RWPE2 (cell line): ENCODE data around the gene TDRD10.

Experiments
- ATAC-seq: fragments of 200-7000 bp; cut with Tn5 transposase; 3 replicates; pipeline ENCODE4 v1.9.1; 2021; ENCODE audit warnings: low read depth
- DNase-seq: peaks from one replicate; pipeline ENCODE4 v3.0.0-alpha.2; 2020; ENCODE audit warnings: low spot score
- H3K27ac ChIP-seq: fragments of 450-650 bp; 2 replicates; pipeline ENCODE4 v1.5.1; 2017; ENCODE audit warnings: mild to moderate bottlenecking; ENCODE audit not compliant: poor library complexity, severe bottlenecking
- H3K27me3 ChIP-seq: fragments of 250-450 bp; sonication (Bioruptor Pico); 2 replicates; pipeline ENCODE4 v1.5.1; 2021; ENCODE audit warnings: mild to moderate bottlenecking, moderate library complexity; ENCODE audit not compliant: insufficient read depth, poor library complexity, severe bottlenecking
- H3K36me3 ChIP-seq: fragments of 250-450 bp; sonication (Bioruptor Pico); 2 replicates; pipeline ENCODE4 v1.5.1; 2020; ENCODE audit warnings: low read depth, mild to moderate bottlenecking, moderate library complexity
- H3K4me1 ChIP-seq: fragments of 250-450 bp; sonication (Bioruptor Pico); 2 replicates; pipeline ENCODE4 v1.5.1; 2021; ENCODE audit warnings: mild to moderate bottlenecking, moderate library complexity; ENCODE audit not compliant: insufficient read depth, poor library complexity, severe bottlenecking
- H3K4me3 ChIP-seq: fragments of 250-450 bp; sonication (Bioruptor Pico); 2 replicates; pipeline ENCODE4 v1.5.1; 2021; ENCODE audit warnings: mild to moderate bottlenecking, moderate library complexity; ENCODE audit not compliant: severe bottlenecking
- H3K9me3 ChIP-seq: fragments of 250-450 bp; sonication (Bioruptor Pico); 2 replicates; pipeline ENCODE4 v1.5.1; 2021; ENCODE audit warnings: mild to moderate bottlenecking, moderate library complexity; ENCODE audit not compliant: severe bottlenecking
- TF ChIP-seq, protein P1 (sequence below): fragments of 450-650 bp; IDR thresholded peaks from one replicate; pipeline ENCODE4 v1.5.1; 2017; ENCODE audit warnings: mild to moderate bottlenecking, moderate library complexity; ENCODE audit not compliant: poor library complexity, severe bottlenecking

Gene TDRD10

DNA sequence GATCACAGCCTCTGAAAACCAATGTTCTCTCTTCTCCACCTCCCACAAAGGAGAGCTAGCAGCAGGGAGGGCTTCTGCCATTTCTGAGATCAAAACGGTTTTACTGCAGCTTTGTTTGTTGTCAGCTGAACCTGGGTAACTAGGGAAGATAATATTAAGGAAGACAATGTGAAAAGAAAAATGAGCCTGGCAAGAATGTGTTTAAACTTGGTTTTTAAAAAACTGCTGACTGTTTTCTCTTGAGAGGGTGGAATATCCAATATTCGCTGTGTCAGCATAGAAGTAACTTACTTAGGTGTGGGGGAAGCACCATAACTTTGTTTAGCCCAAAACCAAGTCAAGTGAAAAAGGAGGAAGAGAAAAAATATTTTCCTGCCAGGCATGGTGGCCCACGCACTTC is 35.8 kb upstream of the TDRD10 start:
- no peaks in the 10 kb centered on the region for H3K27me3 ChIP-seq
- H3K9me3 ChIP-seq = no peaks in the 10 kb centered on the region
- no peak for DNase-seq
- no peak for ATAC-seq
- H3K4me1 ChIP-seq = no peaks in the 10 kb centered on the region
- TF ChIP-seq, protein P1, sequence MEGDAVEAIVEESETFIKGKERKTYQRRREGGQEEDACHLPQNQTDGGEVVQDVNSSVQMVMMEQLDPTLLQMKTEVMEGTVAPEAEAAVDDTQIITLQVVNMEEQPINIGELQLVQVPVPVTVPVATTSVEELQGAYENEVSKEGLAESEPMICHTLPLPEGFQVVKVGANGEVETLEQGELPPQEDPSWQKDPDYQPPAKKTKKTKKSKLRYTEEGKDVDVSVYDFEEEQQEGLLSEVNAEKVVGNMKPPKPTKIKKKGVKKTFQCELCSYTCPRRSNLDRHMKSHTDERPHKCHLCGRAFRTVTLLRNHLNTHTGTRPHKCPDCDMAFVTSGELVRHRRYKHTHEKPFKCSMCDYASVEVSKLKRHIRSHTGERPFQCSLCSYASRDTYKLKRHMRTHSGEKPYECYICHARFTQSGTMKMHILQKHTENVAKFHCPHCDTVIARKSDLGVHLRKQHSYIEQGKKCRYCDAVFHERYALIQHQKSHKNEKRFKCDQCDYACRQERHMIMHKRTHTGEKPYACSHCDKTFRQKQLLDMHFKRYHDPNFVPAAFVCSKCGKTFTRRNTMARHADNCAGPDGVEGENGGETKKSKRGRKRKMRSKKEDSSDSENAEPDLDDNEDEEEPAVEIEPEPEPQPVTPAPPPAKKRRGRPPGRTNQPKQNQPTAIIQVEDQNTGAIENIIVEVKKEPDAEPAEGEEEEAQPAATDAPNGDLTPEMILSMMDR = no peak
- peaks cover 4% of the 10 kb centered on the region; the same call in 1 of the 2 replicates for H3K36me3 ChIP-seq
- no peak overlapping the region for H3K4me3 ChIP-seq
- no peak overlapping the region for H3K27ac ChIP-seq

DNA sequence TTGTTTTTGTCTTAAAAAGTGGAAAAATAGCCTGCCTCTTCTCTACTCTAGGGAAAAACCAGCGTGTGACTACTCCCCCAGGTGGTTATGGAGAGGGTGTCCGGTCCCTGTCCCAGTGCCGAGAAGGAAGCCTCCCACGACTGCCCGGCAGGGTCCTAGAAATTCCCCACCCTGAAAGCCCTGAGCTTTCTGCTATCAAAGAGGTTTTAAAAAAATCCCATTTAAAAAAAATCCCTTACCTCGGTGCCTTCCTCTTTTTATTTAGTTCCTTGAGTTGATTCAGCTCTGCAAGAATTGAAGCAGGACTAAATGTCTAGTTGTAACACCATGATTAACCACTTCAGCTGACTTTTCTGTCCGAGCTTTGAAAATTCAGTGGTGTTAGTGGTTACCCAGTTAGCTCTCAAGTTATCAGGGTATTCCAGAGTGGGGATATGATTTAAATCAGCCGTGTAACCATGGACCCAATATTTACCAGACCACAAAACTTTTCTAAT is 35.0 kb upstream of the TDRD10 start:
- ATAC-seq = no peak
- TF ChIP-seq, protein P1 = no peak
- Histone ChIP-seq H3K9me3 (no peaks in the 10 kb centered on the region), H3K36me3 (peaks cover 4% of the 10 kb centered on the region; the same call in 1 of the 2 replicates), H3K4me1 (no peaks in the 10 kb centered on the region), H3K27ac (no peak overlapping the region), H3K4me3 (no peak overlapping the region), H3K27me3 (no peaks in the 10 kb centered on the region)
- no peak for DNase-seq

DNA sequence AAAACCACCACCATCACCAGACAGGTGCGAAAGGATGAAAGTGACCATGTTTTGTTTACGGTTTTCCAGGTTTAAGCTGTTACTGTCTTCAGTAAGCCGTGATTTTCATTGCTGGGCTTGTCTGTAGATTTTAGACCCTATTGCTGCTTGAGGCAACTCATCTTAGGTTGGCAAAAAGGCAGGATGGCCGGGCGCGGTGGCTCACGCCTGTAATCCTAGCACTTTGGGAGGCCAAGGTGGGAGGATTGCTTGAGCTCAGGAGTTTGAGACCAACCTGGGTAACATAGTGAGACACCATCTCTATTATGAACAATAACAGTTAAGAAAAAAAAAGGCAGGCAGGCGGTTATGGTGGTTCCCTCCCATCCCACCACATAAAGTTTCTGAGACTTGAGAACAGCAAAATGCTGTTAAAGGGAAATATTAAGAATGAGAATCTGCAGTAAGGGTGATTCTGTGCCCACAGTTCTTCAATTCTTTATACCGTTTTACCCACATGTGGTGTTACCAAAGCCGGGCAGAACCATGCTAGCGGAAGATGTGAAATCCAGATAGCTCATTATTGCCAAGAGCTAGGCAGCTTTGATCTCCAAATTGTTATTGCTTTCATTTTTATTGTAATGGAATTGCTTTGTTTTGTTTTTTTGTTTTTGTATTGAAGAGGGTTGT is 34.5 kb upstream of the TDRD10 start:
- no peaks in the 10 kb centered on the region for H3K4me1 ChIP-seq

DNA sequence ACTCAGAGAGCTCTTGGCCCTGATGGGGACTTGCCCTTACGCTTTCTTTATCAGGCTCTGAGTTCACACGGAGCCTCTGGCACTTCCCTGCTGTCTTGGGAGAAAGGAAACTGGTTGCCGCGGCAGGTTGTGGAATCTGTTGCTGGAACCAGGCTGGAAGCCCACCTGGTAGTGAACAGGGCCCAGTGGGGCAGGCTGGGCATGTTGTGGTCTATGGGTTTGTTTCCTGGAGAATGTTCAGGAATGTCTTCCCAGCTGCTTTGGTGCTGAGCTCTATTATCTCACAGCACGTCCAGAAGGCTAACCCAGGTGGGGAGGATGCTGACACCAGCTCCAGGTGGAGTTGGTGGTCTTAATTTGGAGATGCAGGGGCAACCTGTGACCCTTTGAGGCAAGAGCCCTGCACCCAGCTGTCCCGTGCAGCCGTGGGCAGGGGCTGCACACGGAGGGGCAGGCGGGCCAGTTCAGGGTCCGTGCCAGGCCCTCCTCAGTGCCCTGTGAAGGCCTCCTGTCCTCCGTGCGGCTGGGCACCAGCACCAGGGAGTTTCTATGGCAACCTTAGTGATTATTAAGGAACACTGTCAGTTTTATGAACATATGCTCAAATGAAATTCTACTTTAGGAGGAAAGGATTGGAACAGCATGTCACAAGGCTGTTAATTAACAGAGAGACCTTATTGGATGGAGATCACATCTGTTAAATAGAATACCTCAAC is 33.3 kb upstream of the TDRD10 start:
- Histone ChIP-seq H3K9me3 (no peaks in the 10 kb centered on the region), H3K27me3 (no peaks in the 10 kb centered on the region), H3K36me3 (no peaks in the 10 kb centered on the region), H3K4me1 (no peaks in the 10 kb centered on the region), H3K4me3 (no peak overlapping the region), H3K27ac (no peak overlapping the region)
- TF ChIP-seq, protein P1 = no peak
- DNase-seq = no peak
- no peak for ATAC-seq

More for the DNA sequence above, 34.5 kb upstream of the TDRD10 start:
- Histone ChIP-seq H3K27ac (no peak overlapping the region), H3K9me3 (no peaks in the 10 kb centered on the region), H3K36me3 (0 out of 2 replicates have a peak, but pooled peaks cover 3% of the 10 kb centered on the region), H3K4me3 (no peak overlapping the region), H3K27me3 (no peaks in the 10 kb centered on the region)
- TF ChIP-seq, protein P1 = no peak
- no peak for ATAC-seq
- DNase-seq = no peak
